ENCODE results near the gene THEMIS. TPM values are rescaled to one million over a fixed set of nuclear protein-coding genes. Genes with fewer than 3 reads are reported as not detected.

The THEMIS gene
- total RNA-seq, 4 donors from 2014 or later: 0.79 to 5.7 (median 1.2) TPM

DNA sequence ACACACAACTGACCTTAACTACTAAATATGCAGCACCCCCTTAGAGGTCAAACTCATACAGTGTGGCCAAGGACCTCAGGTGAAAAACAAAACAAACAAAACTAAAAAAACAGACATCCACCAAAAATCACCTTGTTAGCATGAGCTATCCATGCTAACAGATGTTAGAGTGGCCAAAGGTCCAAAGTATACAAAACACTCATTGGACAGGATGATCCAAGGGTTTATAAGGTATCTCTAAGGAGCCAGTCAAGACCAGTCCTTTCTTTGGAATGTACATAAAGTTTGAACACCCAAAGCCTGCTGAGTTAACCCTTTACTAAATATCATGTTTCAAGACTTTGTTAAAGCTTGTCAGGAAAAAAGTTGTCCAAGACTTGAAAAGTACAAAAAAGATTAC is 35.8 kb downstream of the THEMIS start:
- no peak for DNase-seq
- Histone ChIP-seq H3K27me3 (no peaks in the 10 kb centered on the region), H3K4me3 (no peak overlapping the region), H3K27ac (no peak overlapping the region), H3K36me3 (no peaks in the 10 kb centered on the region), H3K9me3 (no peaks in the 10 kb centered on the region), H3K4me1 (no peaks in the 10 kb centered on the region)
- no peak for TF ChIP-seq POLR2A (IDR thresholded peaks at IDR 0.05)
- TF ChIP-seq, protein P1, sequence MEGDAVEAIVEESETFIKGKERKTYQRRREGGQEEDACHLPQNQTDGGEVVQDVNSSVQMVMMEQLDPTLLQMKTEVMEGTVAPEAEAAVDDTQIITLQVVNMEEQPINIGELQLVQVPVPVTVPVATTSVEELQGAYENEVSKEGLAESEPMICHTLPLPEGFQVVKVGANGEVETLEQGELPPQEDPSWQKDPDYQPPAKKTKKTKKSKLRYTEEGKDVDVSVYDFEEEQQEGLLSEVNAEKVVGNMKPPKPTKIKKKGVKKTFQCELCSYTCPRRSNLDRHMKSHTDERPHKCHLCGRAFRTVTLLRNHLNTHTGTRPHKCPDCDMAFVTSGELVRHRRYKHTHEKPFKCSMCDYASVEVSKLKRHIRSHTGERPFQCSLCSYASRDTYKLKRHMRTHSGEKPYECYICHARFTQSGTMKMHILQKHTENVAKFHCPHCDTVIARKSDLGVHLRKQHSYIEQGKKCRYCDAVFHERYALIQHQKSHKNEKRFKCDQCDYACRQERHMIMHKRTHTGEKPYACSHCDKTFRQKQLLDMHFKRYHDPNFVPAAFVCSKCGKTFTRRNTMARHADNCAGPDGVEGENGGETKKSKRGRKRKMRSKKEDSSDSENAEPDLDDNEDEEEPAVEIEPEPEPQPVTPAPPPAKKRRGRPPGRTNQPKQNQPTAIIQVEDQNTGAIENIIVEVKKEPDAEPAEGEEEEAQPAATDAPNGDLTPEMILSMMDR (IDR thresholded peaks at IDR 0.05): no peak
- intact Hi-C loops (cut with DNase I): no loop called here

- Histone ChIP-seq H3K27ac (no peak overlapping the region), H3K27me3 (no peaks in the 10 kb centered on the region), H3K4me3 (no peak overlapping the region), H3K4me1 (no peaks in the 10 kb centered on the region), H3K9me3 (no peaks in the 10 kb centered on the region), H3K36me3 (no peaks in the 10 kb centered on the region)
- no peak for TF ChIP-seq POLR2A (IDR thresholded peaks at IDR 0.05)
- TF ChIP-seq, protein P1 (IDR thresholded peaks at IDR 0.05): no peak
- 63 to 64% methylated on average over 2 of the region's 2 CpGs for WGBS, 2 donors
- DNase-seq: no peak
- intact Hi-C loops (cut with DNase I): no loop called here
Observed at GRCh38 chr6:127864701-127865100, 36.2 kb downstream of the THEMIS start.

- intact Hi-C loops (cut with DNase I): no loop called here
- Histone ChIP-seq H3K27ac (no peak overlapping the region), H3K36me3 (no peaks in the 10 kb centered on the region), H3K4me1 (no peaks in the 10 kb centered on the region), H3K9me3 (no peaks in the 10 kb centered on the region), H3K27me3 (no peaks in the 10 kb centered on the region), H3K4me3 (no peak overlapping the region)
- WGBS, 2 donors: 92% methylated on average over 2 of the region's 2 CpGs
- no peak for TF ChIP-seq POLR2A (IDR thresholded peaks at IDR 0.05)
- TF ChIP-seq, protein P1 (IDR thresholded peaks at IDR 0.05): no peak
- DNase-seq: no peak
Observed at GRCh38 chr6:127860723-127861122, 40.1 kb downstream of the THEMIS start.

GRCh38 chr6:127859956-127860355 is 40.9 kb downstream of the THEMIS start:
- DNase-seq: no peak
- Histone ChIP-seq H3K4me3 (no peak overlapping the region), H3K9me3 (no peaks in the 10 kb centered on the region), H3K4me1 (no peaks in the 10 kb centered on the region), H3K36me3 (no peaks in the 10 kb centered on the region), H3K27me3 (no peaks in the 10 kb centered on the region), H3K27ac (no peak overlapping the region)
- TF ChIP-seq POLR2A (IDR thresholded peaks at IDR 0.05): no peak
- TF ChIP-seq, protein P1 (IDR thresholded peaks at IDR 0.05): no peak
- intact Hi-C loops (cut with DNase I): no loop called here
- WGBS, 2 donors: 69 to 75% methylated on average over 2 of the region's 2 CpGs

- Histone ChIP-seq H3K9me3 (no peaks in the 10 kb centered on the region), H3K27me3 (no peaks in the 10 kb centered on the region), H3K4me1 (no peaks in the 10 kb centered on the region), H3K27ac (no peak overlapping the region), H3K4me3 (no peak overlapping the region), H3K36me3 (no peaks in the 10 kb centered on the region)
- intact Hi-C loops (cut with DNase I): no loop called here
- 52 to 61% methylated on average over 4 of the region's 4 CpGs for WGBS, 2 donors
- DNase-seq: no peak
- no peak for TF ChIP-seq POLR2A (IDR thresholded peaks at IDR 0.05)
- TF ChIP-seq, protein P1 (IDR thresholded peaks at IDR 0.05): no peak
Observed at GRCh38 chr6:127858727-127859391, 42.0 kb downstream of the THEMIS start.

Data from esophagus squamous epithelium (tissue), 5 donors.